ENCODE measurements around the gene HOXA4. TPM values are rescaled to one million over a fixed set of nuclear protein-coding genes. Genes with fewer than 3 reads are reported as not detected.

Gene HOXA4
- total and polyA plus RNA-seq, 7 experiments from 2014 or later = 0.41 TPM; not detected in 6

Small RNAs within 50 kb of the gene (microRNA-seq; reads per million reads assigned to microRNA genes)
- gene MIR196B (ENCODE audit: borderline microRNAs expressed) = 39.4 reads per million, percentile 43 among the genes with 10 or more reads in this experiment

Other genes starting within 250 kb of the HOXA4 start
- 1 to 10 TPM in 1 of 5 experiments, under 1 TPM in 3, not detected in 1; 0.10 to 1.1 (median 0.41) TPM for gene HOXA1, start 34.8 kb downstream of the HOXA4 start, total RNA-seq
- gene HOXA1, start 34.8 kb downstream of the HOXA4 start, polyA plus RNA-seq = under 1 TPM; 0.09 to 0.18 TPM
- gene HOXA2, start 28.1 kb downstream of the HOXA4 start, total RNA-seq = not detected
- not detected for gene HOXA2, start 28.1 kb downstream of the HOXA4 start, polyA plus RNA-seq
- 1 to 10 TPM in 1 of 5 experiments, under 1 TPM in 1, not detected in 3; 0.88 to 2.2 TPM for gene HOXA5, start 12.9 kb upstream of the HOXA4 start, total RNA-seq
- gene HOXA5, start 12.9 kb upstream of the HOXA4 start, polyA plus RNA-seq = not detected
- gene HOXA6, start 17.0 kb upstream of the HOXA4 start, total RNA-seq = under 1 TPM in 2 of 5 experiments, not detected in 3; 0.32 to 0.49 TPM
- not detected for gene HOXA6, start 17.0 kb upstream of the HOXA4 start, polyA plus RNA-seq
- gene HOXA3, start 21.8 kb upstream of the HOXA4 start, total RNA-seq = under 1 TPM in 1 of 5 experiments, not detected in 4; 0.12 TPM
- gene HOXA3, start 21.8 kb upstream of the HOXA4 start, polyA plus RNA-seq = not detected
- gene HOXA7, start 25.9 kb upstream of the HOXA4 start, total RNA-seq = not detected
- not detected for gene HOXA7, start 25.9 kb upstream of the HOXA4 start, polyA plus RNA-seq
- gene HOXA9, start 34.8 kb upstream of the HOXA4 start, total RNA-seq = 1 to 10 TPM in 1 of 5 experiments, under 1 TPM in 1, not detected in 3; 0.70 to 1.7 TPM
- gene HOXA9, start 34.8 kb upstream of the HOXA4 start, polyA plus RNA-seq = not detected
- gene HOXA10, start 43.6 kb upstream of the HOXA4 start, total RNA-seq = under 1 TPM in 1 of 5 experiments, not detected in 4; 0.66 TPM
- not detected for gene HOXA10, start 43.6 kb upstream of the HOXA4 start, polyA plus RNA-seq
- gene HOXA11, start 54.5 kb upstream of the HOXA4 start, total RNA-seq = not detected
- not detected for gene HOXA11, start 54.5 kb upstream of the HOXA4 start, polyA plus RNA-seq
- gene HOXA13, start 69.3 kb upstream of the HOXA4 start, total RNA-seq = not detected
- not detected for gene HOXA13, start 69.3 kb upstream of the HOXA4 start, polyA plus RNA-seq
- gene EVX1, start 112.0 kb upstream of the HOXA4 start, total RNA-seq = under 1 TPM in 1 of 5 experiments, not detected in 4; 0.11 TPM
- gene EVX1, start 112.0 kb upstream of the HOXA4 start, polyA plus RNA-seq = not detected

Measured in naive thymus-derived CD4-positive, alpha-beta T cell (primary cell).